HG03432 (cell line): ENCODE results near the gene KLHDC3.
A peak's percentile ranks its signal among the peaks of the same experiment; 100 is the strongest.

Experiments used
- ATAC-seq: cut with Tn5 transposase; IDR thresholded peaks from one replicate; pipeline ENCODE4 v1.9.1; 2021; ENCODE audit warnings: mild to moderate bottlenecking, moderate library complexity; ENCODE audit not compliant: unreplicated experiment

KLHDC3 gene

GRCh38 chr6:43054206-43054943 is 40.3 kb downstream of the KLHDC3 start:
- no peak for ATAC-seq

- ATAC-seq, result no peak
These were observed 41.9 kb downstream of the KLHDC3 start for GRCh38 chr6:43055966-43056365.

GRCh38 chr6:43058531-43058930 is 44.5 kb downstream of the KLHDC3 start:
- ATAC-seq, result no peak

- ATAC-seq, result peak; percentile 88
These were observed 45.4 kb downstream of the KLHDC3 start, which contains the start of the genes KLC4 and MRPL2 for GRCh38 chr6:43059168-43060033. Gene KLC4 (plus strand): TSS chr6:43059631. CDS start chr6:43061336, 1,705 bp downstream. Gene MRPL2 (minus strand): TSS chr6:43059434. CDS start chr6:43059381, 53 bp downstream.

- ATAC-seq, result no peak
These were observed 46.1 kb downstream of the KLHDC3 start for GRCh38 chr6:43060034-43060754.

GRCh38 chr6:43060755-43061633 is 46.9 kb downstream of the KLHDC3 start:
- no peak for ATAC-seq

GRCh38 chr6:43061861-43062260 is 47.8 kb downstream of the KLHDC3 start:
- no peak for ATAC-seq

GRCh38 chr6:43062818-43063217 is 48.8 kb downstream of the KLHDC3 start:
- ATAC-seq, result no peak

GRCh38 chr6:43070028-43070632 is 56.1 kb downstream of the KLHDC3 start:
- no peak for ATAC-seq
